WTC11 (cell line): Measurements from ENCODE around the gene SFRP2. TPM values are rescaled to one million over a fixed set of nuclear protein-coding genes. Genes with fewer than 3 reads are reported as not detected.

Source experiments
- ATAC-seq: fragments of 200-7000 bp; cut with Tn5 transposase; 2 replicates; pipeline ENCODE4 v1.10.0; 2021; ENCODE audit warnings: mild to moderate bottlenecking, moderate library complexity
- CTCF ChIA-PET: fragments of 300-600 bp; sonication (Branson Sonifier 250); formaldehyde crosslinking; loops from one replicate; lab custom pipeline; 2021; ENCODE audit warnings: antibody characterized with exemption; lab: Charles Lee
- POLR2A ChIA-PET: fragments of 350-600 bp; sonication (Branson Sonifier 250); formaldehyde crosslinking; loops from one replicate; lab custom pipeline; 2021; ENCODE audit warnings: antibody characterized with exemption; lab: Charles Lee
- DNase-seq: peaks from one replicate; pipeline ENCODE4 v3.0.0; 2021; ENCODE audit warnings: low spot score
- H3K27ac Mint-ChIP-seq: 2 replicates; pipeline ENCODE4 v1.8.0; 2021; ENCODE audit warnings: mixed read lengths
- H3K27me3 Mint-ChIP-seq: 2 replicates; pipeline ENCODE4 v1.8.0; 2021; ENCODE audit warnings: low read depth, mild to moderate bottlenecking, moderate library complexity, mixed read lengths
- H3K36me3 Mint-ChIP-seq: 2 replicates; pipeline ENCODE4 v1.8.0; 2021; ENCODE audit warnings: mixed read lengths
- H3K4me1 Mint-ChIP-seq: 2 replicates; pipeline ENCODE4 v1.8.0; 2022; ENCODE audit warnings: mixed read lengths
- H3K4me3 Mint-ChIP-seq: 2 replicates; pipeline ENCODE4 v1.8.0; 2021; ENCODE audit warnings: mild to moderate bottlenecking, moderate library complexity, mixed read lengths
- H3K9me3 Mint-ChIP-seq: 2 replicates; pipeline ENCODE4 v1.8.0; 2021; ENCODE audit warnings: mixed read lengths
- ATF2 ChIP-seq: sonication (generic); formaldehyde crosslinking; IDR thresholded peaks from 2 replicates; pipeline ENCODE4 v1.8.1; 2022; ENCODE audit warnings: low read depth, missing genetic modification reagents, borderline replicate concordance
- CREM ChIP-seq: sonication (generic); formaldehyde crosslinking; IDR thresholded peaks from 2 replicates; pipeline ENCODE4 v1.8.1; 2022; ENCODE audit warnings: mild to moderate bottlenecking, missing genetic modification reagents, moderate library complexity
- CTCF ChIP-seq: fragments of 200-600 bp; IDR thresholded peaks from 2 replicates; pipeline ENCODE4 v1.8.0; 2022; ENCODE audit warnings: antibody characterized with exemption
- E2F1 ChIP-seq: sonication (generic); formaldehyde crosslinking; IDR thresholded peaks from 2 replicates; pipeline ENCODE4 v1.8.0; 2022; ENCODE audit warnings: mild to moderate bottlenecking, missing genetic modification reagents
- GRHL2 ChIP-seq: fragments of 250-450 bp; sonication (Bioruptor Pico); IDR thresholded peaks from 2 replicates; pipeline ENCODE4 v1.8.0; 2022; ENCODE audit warnings: mild to moderate bottlenecking, moderate library complexity; ENCODE audit not compliant: insufficient replicate concordance, severe bottlenecking
- HMGXB4 ChIP-seq: sonication (generic); formaldehyde crosslinking; IDR thresholded peaks from 2 replicates; pipeline ENCODE4 v1.8.1; 2023; ENCODE audit warnings: mild to moderate bottlenecking, moderate library complexity, missing genetic modification reagents
- IRF2 ChIP-seq: sonication (generic); formaldehyde crosslinking; IDR thresholded peaks from 2 replicates; pipeline ENCODE4 v1.8.0; 2022; ENCODE audit warnings: low read depth, missing genetic modification reagents, borderline replicate concordance
- JAZF1 ChIP-seq: fragments of 250-450 bp; sonication (Bioruptor Pico); IDR thresholded peaks from 2 replicates; pipeline ENCODE4 v1.9.0; 2021; ENCODE audit warnings: moderate library complexity, mild to moderate bottlenecking, inconsistent platforms
- KAT7 ChIP-seq: sonication (generic); formaldehyde crosslinking; IDR thresholded peaks from 2 replicates; pipeline ENCODE4 v1.8.1; 2023; ENCODE audit warnings: missing genetic modification reagents, mild to moderate bottlenecking, borderline replicate concordance
- NR1H2 ChIP-seq: sonication (generic); formaldehyde crosslinking; IDR thresholded peaks from 2 replicates; pipeline ENCODE4 v1.9.0; 2021; ENCODE audit warnings: mild to moderate bottlenecking, moderate library complexity, missing genetic modification reagents
- TEAD1 ChIP-seq: sonication (generic); formaldehyde crosslinking; IDR thresholded peaks from 2 replicates; pipeline ENCODE4 v1.8.0; 2022; ENCODE audit warnings: mild to moderate bottlenecking, missing genetic modification reagents
- TEAD4 ChIP-seq: sonication (generic); formaldehyde crosslinking; IDR thresholded peaks from 2 replicates; pipeline ENCODE4 v1.8.0; 2022; ENCODE audit warnings: mild to moderate bottlenecking, missing genetic modification reagents
- ZBTB21 ChIP-seq: sonication (generic); formaldehyde crosslinking; IDR thresholded peaks from 2 replicates; pipeline ENCODE4 v1.8.1; 2023; ENCODE audit warnings: mild to moderate bottlenecking, missing genetic modification reagents, borderline replicate concordance
- ZSCAN18 ChIP-seq: fragments of 250-450 bp; sonication (Bioruptor Pico); IDR thresholded peaks from 2 replicates; pipeline ENCODE4 v2.1.2; 2022; ENCODE audit warnings: mild to moderate bottlenecking, moderate library complexity
- total RNA-seq: library from RNA; stranded (reverse); gene quantifications from 3 replicates; pipeline ENCODE4 v1.2.3, GENCODE V29; 2021

The SFRP2 gene
- total RNA-seq, 1 experiment from 2014 or later: 417 TPM

- H3K36me3 Mint-ChIP-seq: no peaks in the 10 kb centered on the region
- peaks cover 8% of the 10 kb centered on the region for H3K4me1 Mint-ChIP-seq
- H3K27ac Mint-ChIP-seq: no peak overlapping the region
- ChIA-PET POLR2A (no interaction called here), CTCF (no interaction called here)
- H3K9me3 Mint-ChIP-seq: peaks cover 5% of the 10 kb centered on the region; the same call in 1 of the 2 replicates
- ATAC-seq (no peak), DNase-seq (no peak)
- no peaks in the 10 kb centered on the region for H3K27me3 Mint-ChIP-seq
- no peak overlapping the region for H3K4me3 Mint-ChIP-seq
- TF ChIP-seq ZBTB21 (CRISPR knock-in tag) (no peak), E2F1 (CRISPR knock-in tag) (no peak), KAT7 (CRISPR knock-in tag) (no peak), TEAD4 (CRISPR knock-in tag) (no peak), NR1H2 (no peak), CTCF (no peak), TEAD1 (CRISPR knock-in tag) (no peak), HMGXB4 (CRISPR knock-in tag) (no peak), IRF2 (CRISPR knock-in tag) (no peak), CREM (CRISPR knock-in tag) (no peak), ZSCAN18 (CRISPR knock-in tag) (no peak), GRHL2 (no peak), JAZF1 (CRISPR knock-in tag) (no peak), ATF2 (CRISPR knock-in tag) (no peak)
Observed at GRCh38 chr4:153731239-153731638, 57.6 kb downstream of the SFRP2 start.

Other genes with a start within 250 kb of the SFRP2 start
- gene TLR2, start 104.8 kb downstream of the SFRP2 start, total RNA-seq: 1.3 to 1.7 TPM (median 1.4 TPM) in 3 replicates
- gene RNF175, start 29.1 kb downstream of the SFRP2 start, total RNA-seq: 5.2 to 5.7 TPM (median 5.4 TPM) in 3 replicates